PFSK-1 (cell line): ENCODE data around the gene AMBRA1.

Experiments used
- FOXP2 ChIP-seq: optimal IDR thresholded peaks from 2 replicates; pipeline ENCODE3; 2011; ENCODE audit warnings: borderline replicate concordance, control low read depth, inconsistent platforms; ENCODE audit not compliant: insufficient read depth; ENCODE audit errors: extremely low read length, extremely low read depth
- POLR2AphosphoS5 ChIP-seq: IDR thresholded peaks from 2 replicates; pipeline ENCODE4 v1.6.1; 2012; ENCODE audit warnings: low read depth, mild to moderate bottlenecking, control low read depth, low read length, moderate library complexity
- REST ChIP-seq, 2 experiments: IDR thresholded peaks; 2 replicates each; pipeline versions ENCODE4 v1.6.1 to v1.8.0; 2011 to 2012; ENCODE audit warnings: low read depth in 2 of 2, low read length in 2 of 2, control low read depth in 1 of 2, inconsistent platforms in 1 of 2, mild to moderate bottlenecking in 1 of 2, moderate library complexity in 1 of 2; ENCODE audit not compliant: insufficient read depth in 1 of 2
- SIN3A ChIP-seq: IDR thresholded peaks from 2 replicates; pipeline ENCODE4 v1.6.1; 2012; ENCODE audit warnings: mild to moderate bottlenecking, low read length, moderate library complexity, borderline replicate concordance; ENCODE audit not compliant: insufficient read depth
- TAF1 ChIP-seq: IDR thresholded peaks from 2 replicates; pipeline ENCODE4 v1.6.1; 2012; ENCODE audit warnings: low read length, control low read depth, borderline replicate concordance; ENCODE audit not compliant: insufficient read depth

- TF ChIP-seq REST (IDR thresholded peaks at IDR 0.05; ENCODE audit: insufficient read depth in 1 of 2, low read depth in 2 of 2, low read length in 2 of 2) (no peak), POLR2AphosphoS5 (no peak), TAF1 (no peak), SIN3A (no peak), FOXP2 (no peak)
Observed at GRCh38 chr11:46452918-46453517, 140.8 kb downstream of the AMBRA1 start.
